IPS-15b (cell line): ENCODE data around the gene EFCAB3.
A peak's percentile ranks its signal among the peaks of the same experiment; 100 is the strongest.
"Not testable (repeated sequence)": the region's sequence is repeated elsewhere in the genome, so short reads cannot be mapped to it uniquely, and the experiment has no call there.

Experiments
- H3K27me3 ChIP-seq: one replicate; pipeline ENCODE4 v1.6.1; 2013; ENCODE audit warnings: low read length; ENCODE audit not compliant: control insufficient read depth, insufficient read depth
- H3K36me3 ChIP-seq: one replicate; pipeline ENCODE4 v1.6.1; 2013; ENCODE audit warnings: low read length; ENCODE audit not compliant: control insufficient read depth, insufficient read depth
- H3K4me1 ChIP-seq: one replicate; pipeline ENCODE4 v1.6.1; 2013; ENCODE audit warnings: mild to moderate bottlenecking, low read length; ENCODE audit not compliant: control insufficient read depth, insufficient read depth
- H3K4me3 ChIP-seq: one replicate; pipeline ENCODE4 v1.5.1; 2013; ENCODE audit warnings: low read depth, low read length
- H3K9ac ChIP-seq: one replicate; pipeline ENCODE4 v1.6.1; 2013; ENCODE audit warnings: low read depth, mild to moderate bottlenecking, low read length
- H3K9me3 ChIP-seq: one replicate; pipeline ENCODE4 v1.6.1; 2013; ENCODE audit warnings: mild to moderate bottlenecking, low read length; ENCODE audit not compliant: control insufficient read depth, insufficient read depth

The EFCAB3 gene

GRCh38 chr17:62380253-62380652, at the start of gene EFCAB3:
EFCAB3 (plus strand) TSS chr17:62380553; CDS start chr17:62382980, 2,427 bp downstream.
- no peaks in the 10 kb centered on the region for H3K9me3 ChIP-seq
- no peaks in the 10 kb centered on the region for H3K27me3 ChIP-seq
- H3K4me3 ChIP-seq = no peak within 1 kb of the TSS
- no peaks in the 10 kb centered on the region for H3K4me1 ChIP-seq
- no peaks in the 10 kb centered on the region for H3K36me3 ChIP-seq
- no peak within 1 kb of the TSS for H3K9ac ChIP-seq

GRCh38 chr17:62336527-62336926, 43.8 kb upstream of the EFCAB3 start:
- H3K9me3 ChIP-seq = no peaks in the 10 kb centered on the region
- H3K27me3 ChIP-seq = no peaks in the 10 kb centered on the region
- no peak overlapping the region for H3K9ac ChIP-seq
- H3K4me1 ChIP-seq = no peaks in the 10 kb centered on the region
- H3K4me3 ChIP-seq = no peak overlapping the region
- no peaks in the 10 kb centered on the region for H3K36me3 ChIP-seq

GRCh38 chr17:62343764-62344270, 36.5 kb upstream of the EFCAB3 start:
- no peaks in the 10 kb centered on the region for H3K27me3 ChIP-seq
- no peaks in the 10 kb centered on the region for H3K9me3 ChIP-seq
- H3K9ac ChIP-seq = no peak overlapping the region
- no peak overlapping the region for H3K4me3 ChIP-seq
- no peaks in the 10 kb centered on the region for H3K36me3 ChIP-seq
- no peaks in the 10 kb centered on the region for H3K4me1 ChIP-seq

- no peaks in the 10 kb centered on the region for H3K9me3 ChIP-seq
- H3K27me3 ChIP-seq = no peaks in the 10 kb centered on the region
- H3K4me3 ChIP-seq = no peak overlapping the region
- H3K4me1 ChIP-seq = no peaks in the 10 kb centered on the region
- no peaks in the 10 kb centered on the region for H3K36me3 ChIP-seq
- H3K9ac ChIP-seq = no peak overlapping the region
These were observed 29.2 kb upstream of the EFCAB3 start for GRCh38 chr17:62351176-62351575.

- Histone ChIP-seq H3K4me1 (no peaks in the 10 kb centered on the region), H3K9me3 (no peaks in the 10 kb centered on the region), H3K36me3 (no peaks in the 10 kb centered on the region), H3K9ac (no peak overlapping the region), H3K27me3 (no peaks in the 10 kb centered on the region), H3K4me3 (no peak overlapping the region)
These were observed 14.2 kb upstream of the EFCAB3 start for GRCh38 chr17:62366191-62366590.

- no peaks in the 10 kb centered on the region for H3K4me1 ChIP-seq
- H3K4me3 ChIP-seq = no peak overlapping the region
- H3K9me3 ChIP-seq = no peaks in the 10 kb centered on the region
- no peaks in the 10 kb centered on the region for H3K27me3 ChIP-seq
- no peak overlapping the region for H3K9ac ChIP-seq
- H3K36me3 ChIP-seq = no peaks in the 10 kb centered on the region
These were observed 1.2 kb downstream of the EFCAB3 start for GRCh38 chr17:62381561-62381960.

- H3K9ac ChIP-seq = no peak overlapping the region
- no peaks in the 10 kb centered on the region for H3K27me3 ChIP-seq
- H3K4me1 ChIP-seq = no peaks in the 10 kb centered on the region
- H3K4me3 ChIP-seq = no peak overlapping the region
- H3K36me3 ChIP-seq = no peaks in the 10 kb centered on the region
- H3K9me3 ChIP-seq = no peaks in the 10 kb centered on the region
These were observed 8.5 kb downstream of the EFCAB3 start for GRCh38 chr17:62388856-62389255.

- H3K9ac ChIP-seq = no peak overlapping the region
- H3K4me1 ChIP-seq = no peaks in the 10 kb centered on the region
- H3K36me3 ChIP-seq = no peaks in the 10 kb centered on the region
- no peaks in the 10 kb centered on the region for H3K9me3 ChIP-seq
- H3K4me3 ChIP-seq = no peak overlapping the region
- H3K27me3 ChIP-seq = no peaks in the 10 kb centered on the region
These were observed 12.6 kb downstream of the EFCAB3 start for GRCh38 chr17:62392908-62393307.

GRCh38 chr17:62398891-62399290, 18.5 kb downstream of the EFCAB3 start:
- Histone ChIP-seq H3K9me3 (no peaks in the 10 kb centered on the region), H3K36me3 (no peaks in the 10 kb centered on the region), H3K4me3 (no peak overlapping the region), H3K4me1 (no peaks in the 10 kb centered on the region), H3K27me3 (no peaks in the 10 kb centered on the region), H3K9ac (no peak overlapping the region)

- Histone ChIP-seq H3K4me3 (no peak overlapping the region), H3K9ac (no peak overlapping the region), H3K27me3 (no peaks in the 10 kb centered on the region), H3K36me3 (no peaks in the 10 kb centered on the region), H3K9me3 (no peaks in the 10 kb centered on the region), H3K4me1 (peaks cover 7% of the 10 kb centered on the region)
These were observed 25.1 kb downstream of the EFCAB3 start for GRCh38 chr17:62405451-62405850.

- not testable (repeated sequence) for H3K4me1 ChIP-seq, H3K36me3 ChIP-seq, H3K4me3 ChIP-seq, H3K9me3 ChIP-seq, H3K27me3 ChIP-seq, H3K9ac ChIP-seq
These were observed 32.7 kb downstream of the EFCAB3 start for GRCh38 chr17:62413090-62413489.

- Histone ChIP-seq H3K4me3 (peak within 1 kb of the TSS; percentile 80), H3K9ac (peak within 1 kb of the TSS; percentile 62)
- H3K36me3 ChIP-seq, H3K4me1 ChIP-seq, H3K9me3 ChIP-seq, H3K27me3 ChIP-seq: not testable (repeated sequence)
These were observed 43.5 kb downstream of the EFCAB3 start, which contains the start of gene METTL2A for GRCh38 chr17:62423647-62424461. METTL2A (plus strand) TSS chr17:62423897; CDS start chr17:62423903, 6 bp downstream.
